ENCODE measurements around the gene GBGT1. TPM values are rescaled to one million over a fixed set of nuclear protein-coding genes. Genes with fewer than 3 reads are reported as not detected.

GBGT1 gene
- 4.1 and 6.3 TPM in 2 replicates for total RNA-seq

GRCh38 chr9:133163504-133164172, at the start of gene GBGT1:
Gene GBGT1 (minus strand): TSS chr9:133163914. CDS start chr9:133162412, 1,502 bp downstream.

DNA sequence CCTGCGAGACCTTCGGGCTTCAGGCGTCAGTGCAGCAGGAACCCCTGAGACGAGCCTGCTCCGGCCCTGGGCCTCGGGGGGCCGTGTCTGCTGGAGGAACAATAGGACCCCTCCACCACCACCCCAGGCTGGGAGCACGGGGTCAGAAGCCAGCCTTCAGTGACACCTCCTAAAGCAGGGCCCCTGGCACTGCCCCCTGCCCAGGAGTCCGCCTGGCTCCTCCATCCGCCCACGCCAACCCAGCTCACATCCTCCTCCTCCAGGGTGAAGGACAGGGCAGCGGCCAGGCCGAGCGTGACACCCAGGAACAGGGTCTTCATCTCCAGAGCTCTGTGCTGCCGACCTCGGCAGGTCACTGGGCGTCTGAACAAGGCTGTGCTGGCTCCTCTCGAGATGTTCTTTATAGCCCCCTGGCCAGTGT, 45.2 kb upstream of the GBGT1 start, which contains the start of gene OBP2B:
Gene OBP2B, minus strand, starts transcription at position 371 of the 421 bp plus-strand sequence. Its CDS starts 51 bp downstream, at position 320.

DNA sequence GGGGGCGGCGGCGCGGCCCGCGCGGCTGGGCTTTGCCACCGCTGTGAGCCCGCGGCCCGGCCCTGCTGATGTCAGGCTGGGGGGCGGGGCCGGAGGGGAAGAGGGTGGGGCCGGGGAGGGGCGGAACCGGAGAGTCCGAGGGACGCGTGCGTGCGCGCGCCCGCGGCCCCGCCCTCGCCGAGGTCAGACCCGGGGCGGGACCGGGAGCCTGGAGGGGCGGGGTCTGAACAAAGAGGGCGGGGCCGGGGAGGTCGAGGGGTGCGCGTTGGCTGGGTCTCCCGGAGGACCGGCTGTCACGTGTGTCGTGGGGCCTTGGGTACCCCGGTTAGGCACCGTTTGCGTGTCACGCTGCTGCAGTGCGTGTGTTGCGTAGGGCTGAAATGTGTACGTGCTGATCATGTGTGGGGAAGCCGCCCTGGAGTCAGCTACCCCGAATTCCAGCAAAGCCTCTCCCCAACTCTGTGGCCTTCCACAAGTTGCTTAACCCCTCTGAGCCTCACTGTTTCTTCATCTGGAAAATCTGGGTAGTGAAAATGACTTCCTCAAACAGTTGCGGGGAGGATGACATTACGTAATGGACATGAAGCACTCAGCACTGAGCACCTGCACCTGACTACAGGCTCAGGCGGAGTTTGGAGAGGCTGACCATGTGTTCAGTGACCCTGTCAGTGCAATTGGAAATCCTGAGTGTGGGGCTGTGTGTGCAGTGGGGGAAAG, 42.4 kb downstream of the GBGT1 start, which contains the start of gene RALGDS:
Gene RALGDS, minus strand, starts transcription at position 43 of the 717 bp plus-strand sequence. CDS start 86 bp downstream, outside the sequence.

Other genes with a start within 250 kb of the GBGT1 start
- gene TSC1, start 219.3 kb downstream of the GBGT1 start, total RNA-seq: 21.5 and 26.4 TPM in 2 replicates
- under 0.01 TPM in 1 of 2 replicates, not detected in the other for gene GFI1B, start 185.2 kb downstream of the GBGT1 start, total RNA-seq
- 29.6 and 31.8 TPM in 2 replicates for gene GTF3C5, start 132.9 kb downstream of the GBGT1 start, total RNA-seq
- gene CEL, start 101.9 kb downstream of the GBGT1 start, total RNA-seq: 0.16 and 0.36 TPM in 2 replicates
- 30.5 and 32.1 TPM in 2 replicates for gene RALGDS, start 42.7 kb downstream of the GBGT1 start, total RNA-seq
- gene OBP2B, start 45.3 kb upstream of the GBGT1 start, total RNA-seq: not detected in 2 replicates
- gene ABO, start 111.3 kb upstream of the GBGT1 start, total RNA-seq: not detected in 2 replicates
- gene SURF6, start 172.3 kb upstream of the GBGT1 start, total RNA-seq: 14.3 and 23.1 TPM in 2 replicates
- 20.7 and 30.9 TPM in 2 replicates for gene MED22, start 184.2 kb upstream of the GBGT1 start, total RNA-seq
- gene RPL7A, start 184.3 kb upstream of the GBGT1 start, total RNA-seq: 2,808 and 3,173 TPM in 2 replicates
- 24.5 and 26.9 TPM in 2 replicates for gene SURF1, start 192.6 kb upstream of the GBGT1 start, total RNA-seq
- 8.7 and 27.4 TPM in 2 replicates for gene SURF2, start 192.6 kb upstream of the GBGT1 start, total RNA-seq
- gene SURF4, start 212.1 kb upstream of the GBGT1 start, total RNA-seq: 391 and 461 TPM in 2 replicates
- not detected in 2 replicates for gene STKLD1, start 212.5 kb upstream of the GBGT1 start, total RNA-seq